H7 (cell line): Measurements from ENCODE around the gene NACC2. TPM values are rescaled to one million over a fixed set of nuclear protein-coding genes. Genes with fewer than 3 reads are reported as not detected.

ENCODE experiments used
- DNase-seq: peaks from one replicate; pipeline ENCODE4 v3.0.0; 2012
- H3K27me3 ChIP-seq: 2 replicates; pipeline ENCODE4 v1.6.0; 2011; ENCODE audit warnings: mild to moderate bottlenecking, low read length; ENCODE audit not compliant: control insufficient read depth, insufficient read depth
- H3K36me3 ChIP-seq: replicated peaks from 2 replicates; pipeline ENCODE4 v1.5.1; 2011; ENCODE audit warnings: low read length; ENCODE audit not compliant: control insufficient read depth, insufficient read depth
- H3K4me3 ChIP-seq: 2 replicates; pipeline ENCODE4 v1.5.1; 2011; ENCODE audit warnings: low read depth, mild to moderate bottlenecking, control low read depth, low read length, moderate library complexity; ENCODE audit not compliant: insufficient read depth
- total RNA-seq: library from RNA; depleted of rRNA; stranded (reverse); fragments of >200 nt; shearing (Covaris generic); gene quantifications from 2 replicates; pipeline ENCODE4 v1.2.3, GENCODE V29; 2014

The NACC2 gene
- total RNA-seq, 1 experiment from 2014 or later = 19.3 TPM

DNA sequence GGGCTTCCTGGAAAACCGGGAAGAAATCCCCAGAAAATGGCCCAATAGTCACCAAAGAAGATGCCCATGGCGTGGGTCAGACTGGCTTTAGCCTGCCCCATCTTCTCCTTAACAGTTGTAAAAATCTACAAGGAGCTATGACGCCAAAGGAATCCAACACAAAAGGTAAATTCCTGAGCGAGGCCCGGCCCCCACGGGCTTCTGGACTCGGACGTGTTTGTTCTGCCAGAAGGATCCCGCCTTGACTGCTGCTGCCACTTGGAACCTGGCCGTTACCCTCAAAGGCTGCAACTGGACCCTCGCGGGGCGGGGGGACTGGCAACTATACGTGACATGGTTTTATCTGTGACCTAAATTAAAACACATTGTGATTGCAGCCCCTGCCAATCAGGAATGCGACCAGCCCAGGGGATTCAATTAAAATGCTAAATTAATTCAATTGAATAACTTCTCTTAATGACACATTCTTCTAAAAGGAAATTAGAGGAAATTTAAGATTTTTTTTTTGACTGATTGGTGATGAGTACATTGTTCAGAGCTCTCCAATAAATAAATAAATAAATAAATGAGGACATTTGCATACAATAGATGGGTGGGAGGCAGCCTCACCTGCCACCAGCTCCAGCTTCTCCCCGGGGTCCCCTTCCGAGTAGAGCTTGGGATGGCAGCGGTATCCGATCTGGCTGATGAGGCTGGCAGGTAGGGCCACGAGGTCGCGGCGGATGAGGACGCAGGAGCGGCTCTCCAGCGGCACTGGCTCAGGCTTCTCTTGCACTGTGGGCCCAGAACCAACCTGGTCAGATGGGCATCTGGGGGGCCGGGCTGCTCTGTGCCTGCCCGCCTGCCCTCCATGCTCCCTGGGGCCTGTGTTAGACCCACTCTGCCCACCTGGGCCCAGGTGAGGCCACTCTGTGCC lies 79.2 kb downstream of the NACC2 start:
- peak; percentile 71 for DNase-seq

DNA sequence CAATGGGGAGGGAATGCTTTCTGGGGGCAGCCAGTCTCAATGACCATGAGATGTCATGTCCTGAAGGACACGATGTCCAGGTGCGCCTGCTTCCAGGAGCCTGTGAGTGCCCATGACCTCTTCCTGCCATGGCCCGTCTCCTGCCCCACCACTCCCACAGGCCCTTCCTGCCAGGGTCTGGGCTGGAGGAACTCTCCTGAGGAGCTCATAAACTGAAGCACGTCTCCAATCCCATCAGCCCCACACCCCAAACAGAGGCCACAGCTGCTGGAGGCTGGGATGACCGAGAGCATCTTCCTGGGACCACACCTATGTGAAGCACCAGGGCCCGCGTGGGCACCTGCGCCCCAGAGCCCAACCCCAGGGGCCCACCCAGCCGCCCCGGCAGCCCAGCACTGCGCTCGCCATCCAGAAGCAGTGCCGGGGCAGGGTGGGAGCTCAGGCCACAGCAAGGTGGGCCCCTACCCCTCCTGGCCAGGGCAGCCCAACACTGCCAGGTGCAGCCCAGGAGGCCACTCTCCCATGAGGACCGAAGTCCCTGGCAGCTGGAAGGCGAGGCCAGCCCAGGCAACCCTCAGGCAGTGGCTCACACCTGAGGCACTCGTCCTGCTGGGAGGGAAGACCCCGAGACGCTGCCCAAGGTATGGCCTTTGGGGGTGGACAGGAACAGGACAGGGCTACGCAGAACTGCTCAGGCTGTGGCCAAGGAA lies 80.0 kb downstream of the NACC2 start:
- DNase-seq = peak; percentile 46
- Histone ChIP-seq H3K27me3 (no peaks in the 10 kb centered on the region), H3K4me3 (no peak overlapping the region), H3K36me3 (no peaks in the 10 kb centered on the region; the same call in 1 of the 2 replicates)

More for the DNA sequence above, 79.2 kb downstream of the NACC2 start:
- Histone ChIP-seq H3K27me3 (no peaks in the 10 kb centered on the region), H3K4me3 (no peak overlapping the region), H3K36me3 (no peaks in the 10 kb centered on the region; the same call in 1 of the 2 replicates)

DNA sequence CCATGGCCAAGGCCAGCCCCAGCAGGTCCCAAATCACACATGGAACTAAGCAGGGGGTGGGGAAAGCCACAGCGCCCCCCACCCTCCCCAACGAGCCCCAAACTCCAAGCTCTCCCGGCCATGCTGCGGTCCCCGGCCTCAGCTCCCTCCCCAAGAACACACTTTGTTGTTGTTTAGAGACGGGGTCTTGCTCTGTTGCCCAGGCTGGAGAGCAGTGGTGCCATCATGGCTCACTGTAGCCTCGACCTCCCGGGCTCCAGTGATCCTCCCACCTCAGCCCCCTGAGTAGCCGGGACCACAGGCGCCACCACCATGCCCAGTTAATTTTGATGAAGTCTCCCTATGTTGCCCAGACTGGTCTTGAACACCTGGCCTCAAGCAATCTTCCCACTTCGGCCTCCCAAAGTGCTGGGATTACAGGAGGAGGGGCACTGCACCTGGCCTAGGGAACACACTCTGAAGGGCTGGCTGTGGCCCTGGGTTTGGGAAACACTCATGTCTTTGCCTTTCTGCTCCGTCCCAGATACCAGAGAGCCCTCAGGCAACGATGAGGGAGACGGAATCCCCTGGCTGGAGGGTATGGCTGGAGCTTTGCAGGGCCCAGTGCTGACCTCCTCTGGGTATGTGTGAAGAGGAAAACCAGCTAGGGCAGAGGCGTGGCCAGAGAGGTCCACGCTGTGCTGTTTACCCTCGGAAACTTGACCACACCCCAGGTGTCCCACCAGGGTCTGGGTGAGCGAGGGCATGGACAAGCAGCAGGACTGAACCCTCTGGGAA lies 80.8 kb downstream of the NACC2 start:
- DNase-seq = peak; percentile 36
- Histone ChIP-seq H3K36me3 (no peaks in the 10 kb centered on the region; the same call in 1 of the 2 replicates), H3K27me3 (no peaks in the 10 kb centered on the region), H3K4me3 (no peak overlapping the region)

DNA sequence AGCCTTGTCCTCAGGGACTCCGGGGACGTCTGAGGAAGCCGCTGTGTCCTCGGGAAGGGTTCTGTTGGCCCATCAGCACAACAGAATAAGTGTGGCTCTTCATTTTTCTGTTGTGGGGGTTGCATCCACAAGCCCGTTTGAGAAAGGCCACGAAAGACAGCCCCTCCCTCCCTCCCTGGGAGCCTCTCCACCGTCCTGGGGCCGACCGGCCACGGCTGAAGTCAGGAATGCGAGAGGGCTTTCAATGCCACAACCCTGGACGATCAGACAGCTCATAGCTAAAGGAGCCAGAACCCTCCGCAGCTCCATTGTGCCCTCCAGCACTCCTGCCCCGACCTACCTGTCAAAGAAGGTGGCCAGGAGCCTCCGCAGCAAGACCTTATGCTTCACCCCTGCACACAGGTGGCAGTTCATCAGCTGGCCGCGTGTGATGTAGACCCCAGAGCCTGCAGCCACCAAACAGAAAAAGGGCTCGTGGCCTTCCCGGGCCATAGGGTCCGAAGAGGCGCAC lies 81.5 kb downstream of the NACC2 start:
- H3K27me3 ChIP-seq = no peaks in the 10 kb centered on the region
- peak; percentile 36 for DNase-seq
- no peaks in the 10 kb centered on the region; the same call in 1 of the 2 replicates for H3K36me3 ChIP-seq
- H3K4me3 ChIP-seq = no peak overlapping the region

DNA sequence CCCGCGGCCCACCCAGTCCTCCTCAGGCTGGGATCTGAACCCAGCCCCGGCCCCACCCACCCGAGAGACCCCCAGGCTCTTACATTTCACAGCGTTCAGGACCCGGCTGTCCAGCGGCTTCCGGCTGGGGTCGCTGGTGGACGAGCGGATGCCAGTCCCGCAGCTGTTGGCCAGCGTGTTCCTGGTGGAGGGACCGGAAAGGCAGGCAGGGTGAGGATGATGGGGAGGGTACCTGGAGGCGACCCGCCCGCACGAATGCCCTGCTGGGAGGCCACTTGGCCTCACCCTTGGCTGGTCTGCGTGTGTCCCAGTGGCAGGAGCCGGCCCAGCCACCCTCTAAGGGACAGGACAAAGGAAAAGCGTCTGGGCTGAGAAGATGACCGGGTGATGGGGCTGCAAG lies 82.0 kb downstream of the NACC2 start:
- Histone ChIP-seq H3K27me3 (no peaks in the 10 kb centered on the region), H3K4me3 (no peak overlapping the region), H3K36me3 (no peaks in the 10 kb centered on the region; the same call in 1 of the 2 replicates)
- DNase-seq = no peak

DNA sequence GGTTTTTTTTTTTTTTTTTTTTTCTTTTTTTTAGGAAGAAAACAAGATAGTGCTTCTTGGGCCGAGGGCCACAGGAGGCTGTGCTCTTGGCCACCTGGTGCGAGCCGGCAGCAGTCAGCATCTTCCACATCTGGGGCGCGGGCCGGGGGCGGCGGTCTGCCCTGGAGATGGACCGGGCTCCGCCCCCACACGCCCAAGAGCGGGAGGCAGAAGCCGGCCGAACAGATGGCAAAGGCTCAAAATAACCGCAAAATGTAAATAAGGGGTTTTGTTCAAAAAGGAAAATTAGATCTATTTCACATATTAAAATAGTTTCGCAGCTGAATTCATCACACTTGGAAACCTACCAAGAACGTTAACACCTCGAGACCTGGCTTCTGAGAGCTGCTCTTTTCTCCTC lies 82.4 kb downstream of the NACC2 start:
- no peaks in the 10 kb centered on the region for H3K27me3 ChIP-seq
- DNase-seq = no peak
- no peak overlapping the region for H3K4me3 ChIP-seq
- no peaks in the 10 kb centered on the region; the same call in 1 of the 2 replicates for H3K36me3 ChIP-seq

DNA sequence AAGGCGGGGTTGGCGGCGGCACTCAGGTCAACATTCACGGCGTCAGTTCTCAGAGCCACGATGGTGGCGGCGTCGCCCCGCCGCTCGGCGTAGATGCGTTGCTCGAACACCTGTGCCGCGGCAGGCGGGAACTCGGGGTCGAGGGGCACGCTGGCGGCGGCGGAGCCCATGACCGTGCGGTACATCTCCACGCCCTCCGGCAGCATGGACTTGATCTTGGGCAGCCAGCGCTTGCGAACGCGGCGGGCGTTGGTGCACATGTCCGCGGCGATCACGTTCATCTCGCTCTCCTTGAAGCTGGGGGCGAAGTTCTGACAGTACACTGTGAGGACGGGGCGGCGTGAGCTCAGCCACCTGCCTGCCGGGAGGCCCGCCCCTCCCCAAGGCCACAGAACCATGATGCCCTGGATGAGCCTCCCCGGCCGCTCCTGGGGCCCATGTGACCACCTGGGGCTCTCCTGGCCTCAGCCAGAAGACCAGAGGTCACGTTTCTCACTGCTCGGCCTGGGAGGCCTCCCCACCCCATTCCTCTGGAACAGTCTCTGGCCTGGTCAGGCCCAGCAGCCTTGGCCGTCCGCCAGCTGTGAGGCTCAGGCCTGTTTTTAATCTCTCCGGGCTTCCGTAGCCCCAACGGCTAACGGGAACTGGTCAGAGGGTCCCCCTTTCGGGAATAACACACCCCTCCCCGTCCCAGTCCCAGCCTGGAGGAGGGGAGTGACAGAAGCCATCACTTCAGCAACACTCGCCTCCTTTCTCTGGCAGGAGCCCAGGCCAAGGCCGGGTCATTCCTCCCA lies 83.2 kb downstream of the NACC2 start:
- no peaks in the 10 kb centered on the region for H3K27me3 ChIP-seq
- DNase-seq = peak; percentile 82
- no peaks in the 10 kb centered on the region; the same call in 1 of the 2 replicates for H3K36me3 ChIP-seq

GRCh38 chr9:136011376-136011702 lies 83.8 kb downstream of the NACC2 start:
- Histone ChIP-seq H3K27me3 (no peaks in the 10 kb centered on the region), H3K4me3 (no peak overlapping the region), H3K36me3 (no peaks in the 10 kb centered on the region; the same call in 1 of the 2 replicates)
- DNase-seq = peak; percentile 85

More for the DNA sequence above, 83.2 kb downstream of the NACC2 start:
- no peak overlapping the region for H3K4me3 ChIP-seq

- peak; percentile 93 for DNase-seq
These were observed 84.3 kb downstream of the NACC2 start for GRCh38 chr9:136010615-136011361.

DNA sequence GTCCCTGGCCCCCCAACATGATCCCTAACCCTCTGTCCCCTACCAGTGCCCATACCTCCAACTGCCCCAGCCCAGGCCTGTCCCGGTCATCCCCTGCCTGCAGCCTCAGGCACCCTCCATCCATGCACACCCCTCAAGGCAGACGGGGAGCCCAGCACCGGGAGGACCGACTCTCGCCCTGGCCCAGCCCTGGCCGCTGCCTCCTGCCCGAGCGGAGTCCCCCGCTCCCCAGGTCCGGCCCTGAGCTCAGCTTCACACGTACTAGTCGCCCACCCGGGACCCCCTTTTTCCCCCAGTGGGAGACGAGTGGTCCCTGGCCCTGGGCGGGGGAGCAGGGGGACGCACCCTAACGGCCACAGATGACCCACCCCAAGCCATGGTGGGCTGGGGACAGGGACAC lies 84.9 kb downstream of the NACC2 start:
- Histone ChIP-seq H3K4me3 (no peak overlapping the region), H3K36me3 (no peaks in the 10 kb centered on the region; the same call in 1 of the 2 replicates), H3K27me3 (no peaks in the 10 kb centered on the region)
- DNase-seq = no peak

More at GRCh38 chr9:136010615-136011361, 84.3 kb downstream of the NACC2 start:
- Histone ChIP-seq H3K27me3 (no peaks in the 10 kb centered on the region), H3K36me3 (no peaks in the 10 kb centered on the region; the same call in 1 of the 2 replicates), H3K4me3 (no peak overlapping the region)

DNA sequence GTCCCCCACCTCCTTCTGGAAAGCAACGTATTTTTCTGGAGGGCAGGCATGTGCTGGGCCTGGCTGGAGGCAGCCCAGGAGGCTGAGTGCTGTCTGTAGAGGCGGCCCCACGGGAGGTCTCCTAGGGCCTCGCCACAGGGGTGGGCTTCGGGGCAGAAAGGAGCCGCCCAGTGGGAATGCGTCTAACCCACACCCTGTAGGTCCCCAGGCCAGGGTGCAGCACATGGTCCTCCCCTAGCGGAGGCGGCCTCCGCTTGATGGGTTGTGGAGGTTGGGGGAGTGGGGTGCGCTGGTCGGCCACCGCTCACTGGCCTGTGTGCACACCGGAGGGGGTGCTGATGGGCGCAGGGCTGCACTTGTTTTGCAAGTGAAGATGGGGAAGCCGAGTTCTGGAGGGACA lies 85.6 kb downstream of the NACC2 start:
- Histone ChIP-seq H3K36me3 (no peaks in the 10 kb centered on the region; the same call in 1 of the 2 replicates), H3K4me3 (no peak overlapping the region), H3K27me3 (no peaks in the 10 kb centered on the region)
- DNase-seq = no peak

- no peaks in the 10 kb centered on the region for H3K36me3 ChIP-seq
- H3K27me3 ChIP-seq = no peaks in the 10 kb centered on the region
- DNase-seq = no peak
- H3K4me3 ChIP-seq = no peak overlapping the region
These were observed 86.4 kb downstream of the NACC2 start for GRCh38 chr9:136008693-136008997.
